MCF 10A (cell line): Measurements from ENCODE around the gene GABPA. TPM values are rescaled to one million over a fixed set of nuclear protein-coding genes. Genes with fewer than 3 reads are reported as not detected.
A peak's percentile ranks its signal among the peaks of the same experiment; 100 is the strongest.

Experiments used
- BruUV-seq: library from RNA; stranded (reverse); fragments of 400-500 nt; replicated peaks from 2 replicates; lab custom pipeline; 2021; lab: Mats Ljungman, UMichigan
- CTCF ChIA-PET: fragments of 300-600 bp; sonication (Branson Sonifier 250); formaldehyde crosslinking; extraction: SDS; loops from one replicate; lab custom pipeline; 2021; ENCODE audit warnings: antibody characterized with exemption, inconsistent platforms; lab: Yijun Ruan, JAX
- POLR2A ChIA-PET: fragments of 300-600, 350-650 bp; sonication (Branson Sonifier 250); formaldehyde crosslinking; extraction: SDS; loops from one replicate; lab custom pipeline; 2020; ENCODE audit warnings: antibody characterized with exemption, inconsistent platforms; lab: Yijun Ruan, JAX
- DNase-seq: peaks from one replicate; pipeline ENCODE4 v3.0.0-alpha.2; 2018; ENCODE audit not compliant: unreplicated experiment
- H3K27ac Mint-ChIP-seq: one replicate; pipeline ENCODE4 v1.8.0; 2022; ENCODE audit warnings: mild to moderate bottlenecking, low read depth, mixed read lengths; ENCODE audit not compliant: unreplicated experiment
- H3K27me3 Mint-ChIP-seq: one replicate; pipeline ENCODE4 v1.8.0; 2022; ENCODE audit warnings: mixed read lengths; ENCODE audit not compliant: insufficient read depth, unreplicated experiment
- H3K36me3 Mint-ChIP-seq: one replicate; pipeline ENCODE4 v1.8.0; 2022; ENCODE audit warnings: mild to moderate bottlenecking, moderate library complexity, mixed read lengths; ENCODE audit not compliant: insufficient read depth, unreplicated experiment
- H3K4me1 Mint-ChIP-seq: one replicate; pipeline ENCODE4 v1.8.0; 2022; ENCODE audit warnings: mixed read lengths; ENCODE audit not compliant: insufficient read depth, unreplicated experiment
- H3K4me3 Mint-ChIP-seq: one replicate; pipeline ENCODE4 v1.8.0; 2022; ENCODE audit warnings: mild to moderate bottlenecking, moderate library complexity, mixed read lengths; ENCODE audit not compliant: unreplicated experiment
- H3K9me3 Mint-ChIP-seq: one replicate; pipeline ENCODE4 v1.8.0; 2022; ENCODE audit warnings: mixed read lengths; ENCODE audit not compliant: unreplicated experiment
- CTCF ChIP-seq: fragments of 200-600 bp; IDR thresholded peaks from one replicate; pipeline ENCODE4 v1.8.0; 2022; ENCODE audit warnings: antibody characterized with exemption, mild to moderate bottlenecking; ENCODE audit not compliant: unreplicated experiment
- intact Hi-C: fragments of 100-400 bp; cut with micrococcal nuclease; formaldehyde crosslinking; loops from 2 replicates; pipeline ENCODE4 v1.14.1; 2022
- total RNA-seq: library from RNA; stranded (reverse); gene quantifications from 2 replicates; pipeline ENCODE4 v1.2.3, GENCODE V29; 2022

GABPA gene
- total RNA-seq, 1 experiment from 2014 or later, result 16.3 TPM

- CTCF ChIA-PET, result interaction anchor here (0.7 to 2.3 kb wide), 12 partner anchors 10 to 928 kb away, joined by 3 to 17 read pairs (median 6); no protein-coding TSS in a partner anchor
- no peak overlapping the region for H3K27ac Mint-ChIP-seq
- intact Hi-C loops, result loop anchor here (2.0 to 10.0 kb wide), 3 partner anchors 73 to 927 kb away; partner anchors contain the start of gene APP
These were observed 55.5 kb downstream of the GABPA start for GRCh38 chr21:25790122-25790877.

GRCh38 chr21:25790878-25791204 is 56.1 kb downstream of the GABPA start:
- BruUV-seq, result no TSS peak
- peaks cover 18% of the 10 kb centered on the region for H3K27me3 Mint-ChIP-seq
- H3K36me3 Mint-ChIP-seq, result no peaks in the 10 kb centered on the region
- ChIA-PET CTCF (interaction anchor here (0.7 to 2.3 kb wide), 13 partner anchors 10 to 927 kb away, joined by 3 to 17 read pairs (median 6); no protein-coding TSS in a partner anchor), POLR2A (interaction anchor here (0.5 to 1.6 kb wide), 3 partner anchors 56 to 502 kb away, joined by 3 to 7 read pairs (median 3); partner anchors contain the start of genes ATP5PF and GABPA)
- no peak for TF ChIP-seq CTCF
- H3K9me3 Mint-ChIP-seq, result no peaks in the 10 kb centered on the region
- H3K4me1 Mint-ChIP-seq, result peaks cover 6% of the 10 kb centered on the region
- H3K4me3 Mint-ChIP-seq, result no peak overlapping the region
- H3K27ac Mint-ChIP-seq, result no peak overlapping the region
- intact Hi-C loops, result loop anchor here (2.0 to 10.0 kb wide), 3 partner anchors 72 to 926 kb away; partner anchors contain the start of gene APP
- no peak for DNase-seq

More at GRCh38 chr21:25790122-25790877, 55.5 kb downstream of the GABPA start:
- Mint-ChIP-seq H3K36me3 (no peaks in the 10 kb centered on the region), H3K9me3 (no peaks in the 10 kb centered on the region), H3K4me1 (peaks cover 6% of the 10 kb centered on the region), H3K4me3 (peak overlapping the region; percentile 64), H3K27me3 (peaks cover 24% of the 10 kb centered on the region)
- POLR2A ChIA-PET, result interaction anchor here (0.5 to 1.6 kb wide), 3 partner anchors 55 to 501 kb away, joined by 3 to 7 read pairs (median 3); partner anchors contain the start of genes ATP5PF and GABPA
- TF ChIP-seq CTCF, result peak; percentile 44
- no TSS peak for BruUV-seq
- peak; percentile 49 for DNase-seq

GRCh38 chr21:25791319-25791718 is 56.5 kb downstream of the GABPA start:
- intact Hi-C loops, result loop anchor here (2.0 to 10.0 kb wide), 3 partner anchors 71 to 926 kb away; partner anchors contain the start of gene APP
- TF ChIP-seq CTCF, result no peak
- Mint-ChIP-seq H3K27me3 (peaks cover 13% of the 10 kb centered on the region), H3K4me1 (peaks cover 6% of the 10 kb centered on the region), H3K36me3 (no peaks in the 10 kb centered on the region), H3K9me3 (no peaks in the 10 kb centered on the region), H3K27ac (no peak overlapping the region), H3K4me3 (no peak overlapping the region)
- ChIA-PET CTCF (interaction anchor here (0.7 to 2.3 kb wide), 12 partner anchors 9 to 104 kb away, joined by 3 to 17 read pairs (median 5); no protein-coding TSS in a partner anchor), POLR2A (interaction anchor here (1.1 to 1.6 kb wide), 2 partner anchors 57 to 71 kb away, joined by 3 to 7 read pairs; partner anchors contain the start of genes ATP5PF and GABPA)
- DNase-seq, result no peak
- BruUV-seq, result no TSS peak
